Measurements from ENCODE around the gene RPL36.
A peak's percentile ranks its signal among the peaks of the same experiment; 100 is the strongest.
"Not testable (repeated sequence)": the region's sequence is repeated elsewhere in the genome, so short reads cannot be mapped to it uniquely, and the experiment has no call there.

Gene RPL36

DNA sequence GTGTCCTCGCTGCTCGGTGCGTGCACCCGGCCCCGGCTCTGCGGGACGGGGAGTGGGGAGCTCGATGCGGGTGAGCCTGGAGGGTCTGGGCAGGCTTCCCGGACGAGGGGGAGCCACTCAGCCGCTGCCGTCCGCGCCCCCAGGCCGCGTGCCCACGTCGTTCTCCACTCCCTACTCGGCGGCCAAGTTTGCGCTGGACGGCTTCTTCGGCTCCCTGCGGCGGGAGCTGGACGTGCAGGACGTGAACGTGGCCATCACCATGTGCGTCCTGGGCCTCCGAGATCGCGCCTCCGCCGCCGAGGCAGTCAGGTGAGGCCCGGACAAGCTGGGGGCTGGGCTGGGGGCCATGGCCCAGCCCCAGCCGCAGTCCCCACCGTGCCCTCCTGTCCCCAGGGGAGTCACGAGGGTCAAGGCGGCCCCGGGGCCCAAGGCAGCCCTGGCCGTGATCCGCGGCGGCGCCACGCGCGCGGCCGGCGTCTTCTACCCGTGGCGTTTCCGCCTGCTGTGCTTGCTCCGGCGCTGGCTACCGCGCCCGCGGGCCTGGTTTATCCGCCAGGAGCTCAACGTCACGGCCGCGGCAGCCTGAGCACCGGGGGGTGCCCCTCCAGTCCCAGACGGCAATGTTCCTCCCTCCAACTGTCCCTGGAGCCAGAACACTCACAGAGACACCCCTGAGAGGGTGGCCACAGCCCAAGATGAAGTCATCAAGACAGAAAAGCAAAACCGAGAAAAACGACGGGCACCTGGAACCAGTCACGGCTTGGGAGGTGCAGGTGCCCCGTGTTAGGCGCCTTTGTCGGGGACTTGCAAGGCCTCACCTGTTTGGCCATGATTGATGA, 2.5 kb upstream of the RPL36 start:
- no peak for DNase-seq
- Histone ChIP-seq H2AFZ (ENCODE audit: low read length) (peak overlapping the region; percentile 85), H4K20me1 (ENCODE audit: insufficient read depth, low read length) (peaks cover 18% of the 10 kb centered on the region), H3K9ac (ENCODE audit: low read length) (no peak overlapping the region), H3K4me2 (ENCODE audit: low read depth, low read length) (peak overlapping the region; percentile 62), H3K9me3 (replicated peaks; ENCODE audit: insufficient read depth, low read length) (no peaks in the 10 kb centered on the region), H3K27ac (ENCODE audit: low read length) (no peak overlapping the region), H3K4me1 (ENCODE audit: low read length) (peaks cover 19% of the 10 kb centered on the region), H3F3A (ENCODE audit: insufficient read depth, low read length) (peaks cover 33% of the 10 kb centered on the region), H3K36me3 (replicated peaks; ENCODE audit: insufficient read depth, low read length) (peaks cover 8% of the 10 kb centered on the region), H3K4me3 (ENCODE audit: low read length) (peak overlapping the region; percentile 12; the same call in 1 of the 2 replicates), H3K9me2 (replicated peaks; ENCODE audit: insufficient read depth, low read length) (no peaks in the 10 kb centered on the region), H3K79me2 (ENCODE audit: low read length) (peaks cover 26% of the 10 kb centered on the region), H3K27me3 (replicated peaks; ENCODE audit: insufficient read depth, low read length) (0 out of 2 replicates have a peak, but pooled peaks cover 4% of the 10 kb centered on the region)
- TF ChIP-seq EZH2phosphoT487 (IDR thresholded peaks at IDR 0.05; ENCODE audit: low read length) (no peak), EZH2 (optimal IDR thresholded peaks at IDR 0.05; ENCODE audit: low read depth, low read length) (no peak)
- TF ChIP-seq, protein P1, sequence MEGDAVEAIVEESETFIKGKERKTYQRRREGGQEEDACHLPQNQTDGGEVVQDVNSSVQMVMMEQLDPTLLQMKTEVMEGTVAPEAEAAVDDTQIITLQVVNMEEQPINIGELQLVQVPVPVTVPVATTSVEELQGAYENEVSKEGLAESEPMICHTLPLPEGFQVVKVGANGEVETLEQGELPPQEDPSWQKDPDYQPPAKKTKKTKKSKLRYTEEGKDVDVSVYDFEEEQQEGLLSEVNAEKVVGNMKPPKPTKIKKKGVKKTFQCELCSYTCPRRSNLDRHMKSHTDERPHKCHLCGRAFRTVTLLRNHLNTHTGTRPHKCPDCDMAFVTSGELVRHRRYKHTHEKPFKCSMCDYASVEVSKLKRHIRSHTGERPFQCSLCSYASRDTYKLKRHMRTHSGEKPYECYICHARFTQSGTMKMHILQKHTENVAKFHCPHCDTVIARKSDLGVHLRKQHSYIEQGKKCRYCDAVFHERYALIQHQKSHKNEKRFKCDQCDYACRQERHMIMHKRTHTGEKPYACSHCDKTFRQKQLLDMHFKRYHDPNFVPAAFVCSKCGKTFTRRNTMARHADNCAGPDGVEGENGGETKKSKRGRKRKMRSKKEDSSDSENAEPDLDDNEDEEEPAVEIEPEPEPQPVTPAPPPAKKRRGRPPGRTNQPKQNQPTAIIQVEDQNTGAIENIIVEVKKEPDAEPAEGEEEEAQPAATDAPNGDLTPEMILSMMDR (IDR thresholded peaks at IDR 0.05; ENCODE audit: low read length) = no peak

DNA sequence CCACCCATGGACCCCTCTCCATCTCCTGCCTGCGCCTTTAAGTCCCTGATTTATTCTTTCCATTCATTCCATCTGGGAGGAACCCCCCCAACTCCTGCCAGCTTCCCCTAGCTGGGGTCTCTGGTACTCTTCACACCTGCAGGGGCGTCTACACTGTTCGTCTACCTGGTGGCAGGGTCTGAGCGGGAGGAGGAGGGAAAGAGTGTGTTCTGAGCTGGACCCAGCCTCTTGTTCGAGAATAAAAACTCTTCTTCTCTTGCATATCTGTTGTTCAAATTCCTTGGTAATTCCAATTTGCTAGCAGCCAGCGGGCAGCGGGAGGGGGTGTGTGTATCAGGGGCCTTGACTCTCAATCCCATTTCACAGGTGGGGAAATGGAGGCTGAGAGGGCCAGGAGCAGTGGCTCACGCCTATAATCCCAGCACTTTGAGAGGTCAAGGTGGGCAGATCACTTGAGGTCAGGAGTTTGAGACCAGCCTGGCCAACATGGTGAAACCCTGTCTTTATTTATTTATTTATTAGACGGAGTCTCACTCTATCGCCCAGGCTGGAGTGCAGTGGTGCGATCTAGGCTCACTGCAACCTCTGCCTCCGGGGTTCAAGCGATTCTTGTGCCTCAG, 1.7 kb upstream of the RPL36 start:
- not testable (repeated sequence) for H3K27me3 ChIP-seq (replicated peaks; ENCODE audit: insufficient read depth, low read length); H3K4me2 ChIP-seq (ENCODE audit: low read depth, low read length); H3K4me3 ChIP-seq (ENCODE audit: low read length); H2AFZ ChIP-seq (ENCODE audit: low read length); H3K9me3 ChIP-seq (replicated peaks; ENCODE audit: insufficient read depth, low read length); DNase-seq; H3K27ac ChIP-seq (ENCODE audit: low read length); H3K9ac ChIP-seq (ENCODE audit: low read length); H3K9me2 ChIP-seq (replicated peaks; ENCODE audit: insufficient read depth, low read length)
- Histone ChIP-seq H3F3A (ENCODE audit: insufficient read depth, low read length) (peaks cover 39% of the 10 kb centered on the region), H3K79me2 (ENCODE audit: low read length) (peaks cover 34% of the 10 kb centered on the region), H4K20me1 (ENCODE audit: insufficient read depth, low read length) (peaks cover 26% of the 10 kb centered on the region), H3K4me1 (ENCODE audit: low read length) (peaks cover 21% of the 10 kb centered on the region), H3K36me3 (replicated peaks; ENCODE audit: insufficient read depth, low read length) (peaks cover 16% of the 10 kb centered on the region)

DNA sequence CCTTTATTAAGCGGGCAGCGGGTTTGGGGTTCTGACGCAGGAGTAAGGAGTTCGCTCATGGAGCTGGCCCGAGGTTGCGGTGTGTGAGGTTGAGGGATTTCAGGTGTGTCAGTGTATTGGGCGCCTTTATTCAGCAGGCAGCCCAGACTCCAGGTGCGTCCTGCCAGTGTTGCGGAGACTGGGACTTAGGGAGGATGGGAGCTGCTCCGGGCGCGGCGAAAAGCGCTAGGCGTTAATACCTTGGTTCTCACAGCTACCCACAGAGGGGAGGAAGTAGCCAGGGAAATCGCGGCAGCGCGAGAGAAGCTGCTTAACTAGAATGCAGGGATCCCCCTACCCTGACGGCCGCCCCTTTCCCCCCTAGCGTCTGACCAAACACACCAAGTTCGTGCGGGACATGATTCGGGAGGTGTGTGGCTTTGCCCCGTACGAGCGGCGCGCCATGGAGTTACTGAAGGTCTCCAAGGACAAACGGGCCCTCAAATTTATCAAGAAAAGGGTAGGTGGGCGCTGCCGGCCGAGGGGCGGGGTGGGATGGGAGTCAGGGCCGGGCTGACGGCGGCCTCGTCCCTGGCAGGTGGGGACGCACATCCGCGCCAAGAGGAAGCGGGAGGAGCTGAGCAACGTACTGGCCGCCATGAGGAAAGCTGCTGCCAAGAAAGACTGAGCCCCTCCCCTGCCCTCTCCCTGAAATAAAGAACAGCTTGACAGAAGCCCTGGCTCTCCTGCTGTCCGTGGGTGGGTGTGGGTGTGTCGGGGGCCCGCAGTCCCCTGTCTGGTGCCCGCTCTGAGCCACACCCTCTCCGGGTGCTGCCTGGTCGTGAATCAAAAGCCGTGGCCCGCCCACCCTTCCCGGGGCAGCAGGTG, 1.1 kb downstream of the RPL36 start:
- no peaks in the 10 kb centered on the region for H3K9me2 ChIP-seq (replicated peaks; ENCODE audit: insufficient read depth, low read length)
- no peaks in the 10 kb centered on the region for H3K9me3 ChIP-seq (replicated peaks; ENCODE audit: insufficient read depth, low read length)
- H3K4me2 ChIP-seq (ENCODE audit: low read depth, low read length) = peak overlapping the region; percentile 93
- H3F3A ChIP-seq (ENCODE audit: insufficient read depth, low read length) = peaks cover 49% of the 10 kb centered on the region
- no peak for TF ChIP-seq EZH2 (optimal IDR thresholded peaks at IDR 0.05; ENCODE audit: low read depth, low read length)
- no peak for TF ChIP-seq EZH2phosphoT487 (IDR thresholded peaks at IDR 0.05; ENCODE audit: low read length)
- TF ChIP-seq, protein P1 (IDR thresholded peaks at IDR 0.05; ENCODE audit: low read length) = no peak
- H2AFZ ChIP-seq (ENCODE audit: low read length) = no peak overlapping the region
- peak overlapping the region; percentile 96 for H3K4me3 ChIP-seq (ENCODE audit: low read length)
- H3K4me1 ChIP-seq (ENCODE audit: low read length) = peaks cover 19% of the 10 kb centered on the region
- H4K20me1 ChIP-seq (ENCODE audit: insufficient read depth, low read length) = peaks cover 53% of the 10 kb centered on the region
- peaks cover 62% of the 10 kb centered on the region for H3K79me2 ChIP-seq (ENCODE audit: low read length)
- peaks cover 33% of the 10 kb centered on the region for H3K36me3 ChIP-seq (replicated peaks; ENCODE audit: insufficient read depth, low read length)
- no peaks in the 10 kb centered on the region for H3K27me3 ChIP-seq (replicated peaks; ENCODE audit: insufficient read depth, low read length)
- H3K27ac ChIP-seq (ENCODE audit: low read length) = peak overlapping the region; percentile 84; the same call in 1 of the 2 replicates
- DNase-seq = peak; percentile 40
- peak overlapping the region; percentile 98 for H3K9ac ChIP-seq (ENCODE audit: low read length)
